SK-N-SH (cell line): ENCODE results near the gene ARL8A.

Source experiments
- CTCF ChIP-seq: fragments of 200-600 bp; sonication (generic); IDR thresholded peaks from 2 replicates; pipeline ENCODE4 v1.6.1; 2017; ENCODE audit warnings: antibody characterized with exemption, mild to moderate bottlenecking, moderate library complexity
- EP300 ChIP-seq, 2 experiments: IDR thresholded peaks; 2 replicates each; pipeline versions ENCODE4 v1.4.0 to v1.6.1; 2012; ENCODE audit warnings: borderline replicate concordance in 1 of 2, low read depth in 1 of 2, low read length in 1 of 2
- JUND ChIP-seq: IDR thresholded peaks from 2 replicates; pipeline ENCODE4 v1.4.0; 2012
- NRF1 ChIP-seq: IDR thresholded peaks from 2 replicates; pipeline ENCODE4 v1.6.1; 2012; ENCODE audit warnings: low read depth, mild to moderate bottlenecking, low read length
- POLR2AphosphoS5 ChIP-seq: IDR thresholded peaks from 2 replicates; pipeline ENCODE4 v1.6.1; 2012; ENCODE audit warnings: low read depth, low read length
- RAD21 ChIP-seq: IDR thresholded peaks from 2 replicates; pipeline ENCODE4 v1.6.1; 2012; ENCODE audit warnings: mild to moderate bottlenecking, low read length
- REST ChIP-seq: IDR thresholded peaks from 2 replicates; pipeline ENCODE4 v1.6.1; 2012; ENCODE audit warnings: mild to moderate bottlenecking, low read depth, low read length, moderate library complexity
- RFX5 ChIP-seq: IDR thresholded peaks from 2 replicates; pipeline ENCODE4 v1.6.1; 2012; ENCODE audit warnings: mild to moderate bottlenecking, improper control_type of control experiment, low read length
- SMC3 ChIP-seq: IDR thresholded peaks from 2 replicates; pipeline ENCODE4 v1.6.1; 2012; ENCODE audit warnings: low read depth, low read length, improper control_type of control experiment
- TAF1 ChIP-seq: IDR thresholded peaks from 2 replicates; pipeline ENCODE4 v1.6.1; 2012; ENCODE audit warnings: low read depth, mild to moderate bottlenecking, low read length, moderate library complexity, borderline replicate concordance
- TCF12 ChIP-seq: IDR thresholded peaks from 2 replicates; pipeline ENCODE4 v1.4.0; 2012
- TEAD4 ChIP-seq: IDR thresholded peaks from 2 replicates; pipeline ENCODE4 v1.4.0; 2012; ENCODE audit warnings: mild to moderate bottlenecking, borderline replicate concordance; ENCODE audit not compliant: insufficient read depth
- YY1 ChIP-seq: IDR thresholded peaks from 2 replicates; pipeline ENCODE4 v1.4.0; 2012; ENCODE audit warnings: low read depth, mild to moderate bottlenecking
- TF ChIP-seq, protein P1 (sequence below): IDR thresholded peaks from 2 replicates; pipeline ENCODE4 v1.4.0; 2012; ENCODE audit warnings: low read depth

DNA sequence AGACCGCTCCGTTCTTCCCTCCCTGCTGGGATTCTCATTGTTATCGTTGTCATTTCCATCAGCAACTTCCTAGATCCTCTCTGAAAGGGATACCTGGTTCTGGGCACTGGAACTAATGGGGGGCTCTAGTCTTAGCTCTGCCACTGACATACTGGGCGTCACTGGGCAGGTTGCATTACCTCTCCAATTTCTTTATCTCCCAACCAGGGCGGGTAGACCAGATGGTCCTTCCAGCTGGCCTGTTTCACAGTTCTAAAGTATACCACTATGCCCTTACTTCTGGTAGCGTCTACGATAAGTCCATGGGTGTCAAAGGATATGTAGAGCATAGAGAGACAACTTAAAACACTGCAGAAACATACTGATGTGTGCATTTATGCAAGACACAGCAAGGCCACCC lies 20.4 kb downstream of the ARL8A start:
- TF ChIP-seq CTCF = no peak
- no peak for TF ChIP-seq RFX5
- no peak for TF ChIP-seq TEAD4
- TF ChIP-seq YY1 = no peak
- no peak for TF ChIP-seq JUND
- TF ChIP-seq TAF1 = no peak
- no peak for TF ChIP-seq EP300 (IDR thresholded peaks at IDR 0.05; ENCODE audit: borderline replicate concordance in 1 of 2, low read depth in 1 of 2, low read length in 1 of 2)
- no peak for TF ChIP-seq NRF1
- no peak for TF ChIP-seq POLR2AphosphoS5
- TF ChIP-seq REST = no peak
- TF ChIP-seq TCF12 = no peak
- TF ChIP-seq RAD21 = no peak
- TF ChIP-seq SMC3 = no peak
- TF ChIP-seq, protein P1, sequence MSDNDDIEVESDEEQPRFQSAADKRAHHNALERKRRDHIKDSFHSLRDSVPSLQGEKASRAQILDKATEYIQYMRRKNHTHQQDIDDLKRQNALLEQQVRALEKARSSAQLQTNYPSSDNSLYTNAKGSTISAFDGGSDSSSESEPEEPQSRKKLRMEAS = no peak
